ENCODE measurements around the gene CDIPT. TPM values are rescaled to one million over a fixed set of nuclear protein-coding genes. Genes with fewer than 3 reads are reported as not detected.
A peak's percentile ranks its signal among the peaks of the same experiment; 100 is the strongest.

CDIPT gene
- total and polyA plus RNA-seq, 11 donors, result 57.5 to 143 (median 76.3) TPM

DNA sequence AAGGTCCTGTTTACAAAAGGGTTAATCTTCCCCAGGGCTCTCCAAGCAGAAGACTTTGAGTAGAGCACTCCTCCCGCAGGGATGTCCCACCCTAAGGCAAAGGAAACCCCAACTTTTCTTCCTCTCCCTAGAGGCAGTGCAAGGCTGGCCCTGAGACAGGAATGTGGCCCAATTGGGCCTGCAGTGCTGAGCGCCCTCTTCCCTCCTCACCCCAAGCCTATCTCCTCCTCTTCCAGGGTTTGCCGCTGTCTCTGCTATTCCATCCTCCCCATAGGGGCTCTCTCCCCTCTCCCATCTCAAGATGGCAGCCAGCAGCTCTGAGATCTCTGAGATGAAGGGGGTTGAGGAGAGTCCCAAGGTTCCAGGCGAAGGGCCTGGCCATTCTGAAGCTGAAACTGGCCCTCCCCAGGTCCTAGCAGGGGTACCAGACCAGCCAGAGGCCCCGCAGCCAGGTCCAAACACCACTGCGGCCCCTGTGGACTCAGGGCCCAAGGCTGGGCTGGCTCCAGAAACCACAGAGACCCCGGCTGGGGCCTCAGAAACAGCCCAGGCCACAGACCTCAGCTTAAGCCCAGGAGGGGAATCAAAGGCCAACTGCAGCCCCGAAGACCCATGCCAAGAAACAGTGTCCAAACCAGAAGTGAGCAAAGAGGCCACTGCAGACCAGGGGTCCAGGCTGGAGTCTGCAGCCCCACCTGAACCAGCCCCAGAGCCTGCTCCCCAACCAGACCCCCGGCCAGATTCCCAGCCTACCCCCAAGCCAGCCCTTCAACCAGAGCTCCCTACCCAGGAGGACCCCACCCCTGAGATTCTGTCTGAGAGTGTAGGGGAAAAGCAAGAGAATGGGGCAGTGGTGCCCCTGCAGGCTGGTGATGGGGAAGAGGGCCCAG, 50.0 kb downstream of the CDIPT start:
- 69 to 79% (median 77%) methylated on average over 8 to 9 of the region's 9 CpGs for WGBS, 4 donors
- intact Hi-C loops (cut with DNase I), result loop anchor here in 5 of 10 donors (5.0 to 10.0 kb wide), 5 partner anchors 34 to 192 kb away; partner anchors contain the start of genes HIRIP3 (in 1 of the 5) and INO80E (in 1 of the 5)
- Histone ChIP-seq H3K27ac (peak overlapping the region in 10 of 12 donors; percentile 82 to 99 (median 92)), H3K4me1 (peaks cover 6 to 81% (median 68%) of the 10 kb centered on the region in 12 donors), H3K4me3 (peak overlapping the region; percentile 26 to 73 (median 62)), H3K9me3 (no peaks in the 10 kb centered on the region), H3K36me3 (peaks cover 0 to 27% (median 18%) of the 10 kb centered on the region in 9 donors), H3K27me3 (peaks cover 0 to 4% (median 0%) of the 10 kb centered on the region in 9 donors)
- DNase-seq (no peak), ATAC-seq (no peak)
- no peak for TF ChIP-seq POLR2A (IDR thresholded peaks at IDR 0.05)
- TF ChIP-seq, protein P1, sequence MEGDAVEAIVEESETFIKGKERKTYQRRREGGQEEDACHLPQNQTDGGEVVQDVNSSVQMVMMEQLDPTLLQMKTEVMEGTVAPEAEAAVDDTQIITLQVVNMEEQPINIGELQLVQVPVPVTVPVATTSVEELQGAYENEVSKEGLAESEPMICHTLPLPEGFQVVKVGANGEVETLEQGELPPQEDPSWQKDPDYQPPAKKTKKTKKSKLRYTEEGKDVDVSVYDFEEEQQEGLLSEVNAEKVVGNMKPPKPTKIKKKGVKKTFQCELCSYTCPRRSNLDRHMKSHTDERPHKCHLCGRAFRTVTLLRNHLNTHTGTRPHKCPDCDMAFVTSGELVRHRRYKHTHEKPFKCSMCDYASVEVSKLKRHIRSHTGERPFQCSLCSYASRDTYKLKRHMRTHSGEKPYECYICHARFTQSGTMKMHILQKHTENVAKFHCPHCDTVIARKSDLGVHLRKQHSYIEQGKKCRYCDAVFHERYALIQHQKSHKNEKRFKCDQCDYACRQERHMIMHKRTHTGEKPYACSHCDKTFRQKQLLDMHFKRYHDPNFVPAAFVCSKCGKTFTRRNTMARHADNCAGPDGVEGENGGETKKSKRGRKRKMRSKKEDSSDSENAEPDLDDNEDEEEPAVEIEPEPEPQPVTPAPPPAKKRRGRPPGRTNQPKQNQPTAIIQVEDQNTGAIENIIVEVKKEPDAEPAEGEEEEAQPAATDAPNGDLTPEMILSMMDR (IDR thresholded peaks at IDR 0.05), result no peak

DNA sequence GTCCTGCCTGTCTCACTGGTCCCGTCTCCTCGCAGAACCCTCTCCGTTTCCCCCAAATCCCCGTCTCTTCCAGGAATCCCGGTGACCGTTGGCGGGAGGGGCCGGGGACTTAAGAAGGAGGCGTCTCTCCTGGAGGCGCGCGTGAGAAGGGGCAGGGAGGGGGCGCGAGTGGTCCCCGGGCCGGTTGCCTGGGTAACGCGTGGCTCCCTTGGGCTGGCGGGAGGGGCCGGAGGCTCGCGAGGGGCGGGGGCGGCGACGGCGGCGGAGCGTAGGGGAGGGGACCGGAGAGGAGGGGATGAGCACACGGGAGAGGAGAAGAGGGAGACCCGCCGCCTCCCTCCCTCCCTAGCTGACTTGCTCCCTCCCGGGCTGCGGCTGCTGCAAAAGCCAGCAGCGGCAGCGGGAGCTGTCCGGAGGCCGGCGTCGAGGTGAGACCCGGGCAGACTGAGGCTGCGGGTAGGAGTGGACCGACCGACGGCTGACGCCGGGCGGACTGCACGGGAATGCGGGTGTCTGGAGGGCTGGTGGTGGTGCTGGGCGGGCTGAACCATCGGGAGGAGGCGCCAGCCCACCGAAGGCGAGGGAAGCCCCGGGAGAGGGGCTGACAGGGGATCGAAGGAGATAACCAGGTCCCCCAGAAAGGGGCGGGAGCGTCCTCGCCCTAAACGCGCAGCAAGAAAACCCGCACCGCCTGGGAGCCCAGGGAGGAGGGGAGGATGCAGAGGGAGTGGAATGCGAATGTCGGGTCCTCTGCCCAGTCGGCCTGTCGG, 50.9 kb downstream of the CDIPT start, which contains the start of gene PRRT2:
Gene PRRT2, plus strand, starts transcription at position 298 of the 770 bp plus-strand sequence. CDS start 862 bp downstream, outside the sequence.
- DNase-seq (peak; percentile 69 to 87 (median 81)), ATAC-seq (peak in 1 of 4 donors; percentile 0)
- intact Hi-C loops (cut with DNase I), result loop anchor here in 5 of 10 donors (5.0 to 10.0 kb wide), 5 partner anchors 35 to 193 kb away; partner anchors contain the start of genes HIRIP3 (in 1 of the 5) and INO80E (in 1 of the 5)
- H3K27me3 ChIP-seq, result peaks cover 0 to 4% (median 0%) of the 10 kb centered on the region in 9 donors
- H3K36me3 ChIP-seq, result peaks cover 0 to 25% (median 18%) of the 10 kb centered on the region in 9 donors
- peak within 1 kb of the TSS; percentile 26 to 73 (median 62) for H3K4me3 ChIP-seq
- no peaks in the 10 kb centered on the region for H3K9me3 ChIP-seq
- TF ChIP-seq POLR2A (IDR thresholded peaks at IDR 0.05), result no peak
- TF ChIP-seq, protein P1 (IDR thresholded peaks at IDR 0.05), result no peak
- WGBS, 4 donors, result 3 to 7% (median 4%) methylated on average over 47 to 68 of the region's 69 CpGs
- H3K27ac ChIP-seq, result peak within 1 kb of the TSS; percentile 82 to 99 (median 92)
- H3K4me1 ChIP-seq, result peaks cover 6 to 83% (median 67%) of the 10 kb centered on the region in 12 donors

DNA sequence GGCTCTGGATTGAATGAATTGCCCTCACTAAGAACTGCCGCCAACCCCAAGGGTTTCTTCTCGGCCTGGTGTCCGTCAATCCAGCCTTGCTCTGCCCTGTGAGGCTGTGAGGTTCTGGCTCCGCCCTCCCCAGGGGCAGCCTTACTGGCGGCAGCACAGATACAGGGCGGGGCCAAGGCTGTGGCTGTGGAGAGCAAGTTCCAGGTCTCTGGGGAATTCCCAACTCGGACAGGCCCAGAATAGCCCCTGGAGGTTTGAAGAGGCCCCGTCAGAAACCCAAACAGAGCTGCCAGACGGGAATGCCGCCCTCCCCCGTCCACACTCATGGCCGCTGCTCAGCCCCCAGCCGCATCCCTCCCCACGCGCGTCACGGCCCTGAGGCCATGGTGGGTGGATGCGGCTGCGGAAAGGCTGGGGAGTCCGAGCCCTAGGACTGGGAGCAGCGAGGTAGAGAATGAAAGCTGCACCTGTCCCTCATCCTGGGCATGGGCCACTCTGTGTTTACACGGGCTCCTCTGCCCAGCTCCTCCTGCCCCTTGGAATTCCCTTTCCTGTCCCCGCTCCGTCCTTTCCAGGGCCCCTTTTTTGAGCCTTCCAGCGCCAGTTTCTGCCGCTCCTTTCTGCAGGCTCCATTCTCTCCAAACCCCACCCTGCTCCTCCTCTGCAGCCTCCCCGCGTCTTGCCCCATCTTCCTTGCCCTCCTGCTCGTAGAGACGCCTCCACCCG, 51.7 kb downstream of the CDIPT start:
- Histone ChIP-seq H3K27ac (peak overlapping the region; percentile 82 to 99 (median 92)), H3K4me3 (peak overlapping the region; percentile 26 to 73 (median 62)), H3K36me3 (peaks cover 0 to 25% (median 18%) of the 10 kb centered on the region in 9 donors), H3K9me3 (no peaks in the 10 kb centered on the region), H3K4me1 (peaks cover 3 to 76% (median 63%) of the 10 kb centered on the region in 12 donors), H3K27me3 (peaks cover 0 to 4% (median 0%) of the 10 kb centered on the region in 9 donors)
- WGBS, 4 donors, result 0% methylated on average over 24 to 31 of the region's 31 CpGs
- ATAC-seq (peak; percentile 72 to 82 (median 78)), DNase-seq (peak; percentile 97 to 99 (median 98))
- intact Hi-C loops (cut with DNase I), result loop anchor here in 5 of 10 donors (5.0 to 10.0 kb wide), 5 partner anchors 36 to 193 kb away; partner anchors contain the start of genes HIRIP3 (in 1 of the 5) and INO80E (in 1 of the 5)
- peak in 1 of 2 donors; percentile 83 for TF ChIP-seq POLR2A (IDR thresholded peaks at IDR 0.05)
- TF ChIP-seq, protein P1 (IDR thresholded peaks at IDR 0.05), result peak in 2 of 12 donors; percentile 13 to 27

All from heart left ventricle (tissue), 16 donors.